CD14-positive monocyte (primary cell): ENCODE data around the gene GCNA. TPM values are rescaled to one million over a fixed set of nuclear protein-coding genes. Genes with fewer than 3 reads are reported as not detected.

Experiments
- DNase-seq, 3 donors: peaks; one replicate each; pipeline ENCODE4 v3.0.0-alpha.2; 2011 to 2022
- H2AFZ ChIP-seq: 2 replicates; pipeline ENCODE4 v1.6.0; 2012; ENCODE audit warnings: mild to moderate bottlenecking, low read depth, low read length, inconsistent platforms; ENCODE audit not compliant: insufficient read depth, poor library complexity, severe bottlenecking
- H3K27ac ChIP-seq, 2 donors: 1 replicate in 1 of 2; 2 replicates in 1 of 2; pipeline ENCODE4 v1.5.1; 2012 to 2013; ENCODE audit warnings: low read length in 2 of 2, control low read depth in 1 of 2, inconsistent platforms in 1 of 2, low read depth in 1 of 2, mild to moderate bottlenecking in 1 of 2
- H3K27me3 ChIP-seq, 2 donors: one replicate each; pipeline versions ENCODE4 v1.6.0 to v1.6.1; 2011 to 2013; ENCODE audit warnings: low read length in 2 of 2; ENCODE audit not compliant: control insufficient read depth in 2 of 2, insufficient read depth in 2 of 2
- H3K36me3 ChIP-seq, 2 donors: replicated peaks in 1 of 2; 1 replicate in 1 of 2; 2 replicates in 1 of 2; pipeline versions ENCODE4 v1.5.1 to v1.6.1; 2012 to 2013; ENCODE audit warnings: low read length in 2 of 2, control low read depth in 1 of 2, inconsistent platforms in 1 of 2, mild to moderate bottlenecking in 1 of 2; ENCODE audit not compliant: insufficient read depth in 2 of 2, control insufficient read depth in 1 of 2
- H3K4me1 ChIP-seq, 2 donors: 1 replicate in 1 of 2; 2 replicates in 1 of 2; pipeline versions ENCODE4 v1.5.1 to v1.6.1; 2012 to 2013; ENCODE audit warnings: low read length in 2 of 2, control low read depth in 1 of 2, inconsistent platforms in 1 of 2, mild to moderate bottlenecking in 1 of 2, moderate library complexity in 1 of 2; ENCODE audit not compliant: insufficient read depth in 2 of 2, control insufficient read depth in 1 of 2
- H3K4me2 ChIP-seq: replicated peaks from 2 replicates; pipeline ENCODE3; 2012; ENCODE audit warnings: low read length, moderate library complexity, mild to moderate bottlenecking; ENCODE audit not compliant: poor library complexity, severe bottlenecking; ENCODE audit errors: extremely low read depth
- H3K4me3 ChIP-seq, 3 experiments: fragments of 200-600 bp in 1 of 3; sonication (generic) in 1 of 3; replicated peaks in 1 of 3; 1 replicate in 2 of 3; 2 replicates in 1 of 3; pipeline ENCODE4 v1.5.1; 2011 to 2013; ENCODE audit warnings: low read length in 3 of 3, mild to moderate bottlenecking in 3 of 3, control low read depth in 2 of 3, low read depth in 2 of 3, inconsistent platforms in 1 of 3, moderate library complexity in 1 of 3
- H3K79me2 ChIP-seq: 2 replicates; pipeline ENCODE4 v1.6.0; 2012; ENCODE audit warnings: mild to moderate bottlenecking, control low read depth, inconsistent platforms, low read length, moderate library complexity; ENCODE audit not compliant: insufficient read depth
- H3K9ac ChIP-seq: 2 replicates; pipeline ENCODE4 v1.6.0; 2017; ENCODE audit warnings: low read length, mild to moderate bottlenecking; ENCODE audit not compliant: insufficient read depth, poor library complexity, severe bottlenecking
- H3K9me3 ChIP-seq, 2 donors: replicated peaks in 1 of 2; 1 replicate in 1 of 2; 2 replicates in 1 of 2; pipeline versions ENCODE4 v1.5.1 to v1.6.1; 2012 to 2013; ENCODE audit warnings: low read length in 2 of 2, control low read depth in 1 of 2; ENCODE audit not compliant: control insufficient read depth in 1 of 2, insufficient read depth in 1 of 2
- H4K20me1 ChIP-seq: 2 replicates; pipeline ENCODE4 v1.6.0; 2012; ENCODE audit warnings: mild to moderate bottlenecking, low read length, control low read depth, moderate library complexity; ENCODE audit not compliant: insufficient read depth
- H3K27ac Mint-ChIP-seq, 7 donors: one replicate each; pipeline ENCODE4 v1.8.0; 2020; ENCODE audit warnings: mild to moderate bottlenecking in 7 of 7, mixed read lengths in 7 of 7, moderate library complexity in 6 of 7, inconsistent platforms in 2 of 7
- H3K27me3 Mint-ChIP-seq, 3 donors: one replicate each; pipeline ENCODE4 v1.8.0; 2021 to 2022; ENCODE audit warnings: low read depth in 3 of 3, mild to moderate bottlenecking in 3 of 3, mixed read lengths in 3 of 3, moderate library complexity in 3 of 3, inconsistent platforms in 1 of 3
- H3K36me3 Mint-ChIP-seq, 2 donors: one replicate each; pipeline ENCODE4 v1.8.0; 2020; ENCODE audit warnings: mixed read lengths in 2 of 2, inconsistent platforms in 1 of 2, mild to moderate bottlenecking in 1 of 2
- H3K4me1 Mint-ChIP-seq: one replicate; pipeline ENCODE4 v1.8.0; 2020; ENCODE audit warnings: mild to moderate bottlenecking, mixed read lengths
- H3K4me3 Mint-ChIP-seq, 2 donors: one replicate each; pipeline ENCODE4 v1.8.0; 2020; ENCODE audit warnings: mild to moderate bottlenecking in 2 of 2, mixed read lengths in 2 of 2, moderate library complexity in 1 of 2
- H3K9me3 Mint-ChIP-seq, 7 donors: one replicate each; pipeline ENCODE4 v1.8.0; 2020 to 2022; ENCODE audit warnings: mixed read lengths in 7 of 7, mild to moderate bottlenecking in 6 of 7, moderate library complexity in 6 of 7, inconsistent platforms in 2 of 7
- CTCF ChIP-seq: fragments of 200-600 bp; IDR thresholded peaks from one replicate; pipeline ENCODE4 v1.8.0; 2022; ENCODE audit warnings: antibody characterized with exemption, mild to moderate bottlenecking
- WGBS: methylation state at CpG from one replicate; pipeline ENCODE4 v1.1.5; 2013; ENCODE audit warnings: missing lambda C conversion rate; ENCODE audit not compliant: insufficient coverage; 5-methylcytosine and 5-hydroxymethylcytosine counted together
- intact Hi-C, 2 donors: fragments of 100-400 bp; cut with micrococcal nuclease; formaldehyde crosslinking; loops; one replicate each; pipeline versions ENCODE4 v1.15.0 to v1.15.1; 2023
- polyA plus RNA-seq, 3 donors: library from polyadenylated mRNA; depleted of rRNA in 1 of 3; unstranded in 2 of 3; stranded (reverse) in 1 of 3; fragments of 300-500 nt in 2 of 3; fragments of >200 nt in 1 of 3; fragmentation: Illumina TruSeq in 2 of 3; gene quantifications; 1 replicate in 2 of 3; 2 replicates in 1 of 3; pipeline ENCODE4 v1.2.3, GENCODE V29; 2012 to 2021

Gene GCNA
- polyA plus RNA-seq, 3 donors: 0.26 to 4.7 (median 0.27) TPM

DNA sequence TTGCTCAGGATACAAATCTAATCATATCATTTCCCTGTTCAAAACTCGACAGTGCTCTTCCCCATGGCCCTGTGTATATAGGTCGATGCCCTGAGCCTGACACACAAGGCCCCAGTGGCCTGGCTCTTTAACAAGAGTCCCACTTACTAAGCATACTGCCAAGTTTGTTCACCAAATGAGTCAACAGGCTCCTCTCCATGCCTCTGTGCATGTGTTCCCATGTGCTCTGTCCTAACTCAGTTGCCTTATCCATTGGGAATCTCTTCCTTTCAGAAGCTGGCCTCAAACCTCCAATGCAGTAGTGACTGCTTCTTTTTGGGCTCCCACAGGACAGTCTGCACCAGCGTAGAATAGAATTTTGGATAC, 59.0 kb downstream of the GCNA start:
- Histone ChIP-seq H4K20me1 (no peaks in the 10 kb centered on the region), H2AFZ (no peak overlapping the region), H3K79me2 (no peaks in the 10 kb centered on the region), H3K9ac (no peak overlapping the region), H3K36me3 (no peaks in the 10 kb centered on the region), H3K27ac (no peak overlapping the region), H3K27me3 (no peaks in the 10 kb centered on the region), H3K4me1 (no peaks in the 10 kb centered on the region), H3K4me2 (no peak overlapping the region), H3K9me3 (no peaks in the 10 kb centered on the region), H3K4me3 (no peak overlapping the region)
- no peak overlapping the region for H3K27ac Mint-ChIP-seq
- H3K27me3 Mint-ChIP-seq: peaks cover 0 to 2% (median 0%) of the 10 kb centered on the region in 3 donors
- WGBS: 80% methylated on average over 1 of the region's 3 CpGs
- no peak for TF ChIP-seq CTCF
- H3K4me3 Mint-ChIP-seq: no peak overlapping the region
- no peak for DNase-seq
- intact Hi-C loops: no loop called here
- peaks cover 0 to 5% (median 0%) of the 10 kb centered on the region in 7 donors for H3K9me3 Mint-ChIP-seq
- no peaks in the 10 kb centered on the region for H3K36me3 Mint-ChIP-seq
- H3K4me1 Mint-ChIP-seq: no peaks in the 10 kb centered on the region

GRCh38 chrX:71637848-71638247, 59.6 kb downstream of the GCNA start:
- intact Hi-C loops: no loop called here
- H4K20me1 ChIP-seq: no peaks in the 10 kb centered on the region
- peaks cover 0 to 2% (median 0%) of the 10 kb centered on the region in 3 donors for H3K27me3 Mint-ChIP-seq

More at GRCh38 chrX:71637848-71638247, 59.6 kb downstream of the GCNA start:
- Mint-ChIP-seq H3K27ac (no peak overlapping the region), H3K4me3 (no peak overlapping the region), H3K9me3 (peaks cover 0 to 5% (median 0%) of the 10 kb centered on the region in 7 donors), H3K36me3 (no peaks in the 10 kb centered on the region), H3K4me1 (no peaks in the 10 kb centered on the region)
- no peaks in the 10 kb centered on the region for H3K79me2 ChIP-seq
- H3K4me2 ChIP-seq: no peak overlapping the region
- H3K36me3 ChIP-seq: no peaks in the 10 kb centered on the region
- H2AFZ ChIP-seq: no peak overlapping the region
- WGBS: 100% methylated on average over 1 of the region's 4 CpGs
- no peak overlapping the region for H3K9ac ChIP-seq
- H3K9me3 ChIP-seq: no peaks in the 10 kb centered on the region
- H3K27me3 ChIP-seq: no peaks in the 10 kb centered on the region
- no peak overlapping the region for H3K4me3 ChIP-seq
- DNase-seq: no peak
- no peak overlapping the region for H3K27ac ChIP-seq
- TF ChIP-seq CTCF: no peak
- H3K4me1 ChIP-seq: no peaks in the 10 kb centered on the region
